Heart right ventricle (tissue), 16 donors: ENCODE data around the gene YWHAB. TPM values are rescaled to one million over a fixed set of nuclear protein-coding genes. Genes with fewer than 3 reads are reported as not detected.

Source experiments
- ATAC-seq, 8 donors: fragments of 200-7000 bp; cut with Tn5 transposase; one replicate each; pipeline ENCODE4 v1.9.1; 2020; ENCODE audit warnings: mild to moderate bottlenecking in 8 of 8, moderate library complexity in 8 of 8, moderate number of reproducible peaks in 1 of 8
- DNase-seq, 2 donors: peaks; one replicate each; pipeline ENCODE4 v3.0.0-alpha.2; 2020
- H3K27ac ChIP-seq, 10 donors: fragments of 200-600 bp; sonication (generic) in 2 of 10; one replicate each; pipeline versions ENCODE4 v1.5.0 to v1.8.0; 2020 to 2022; ENCODE audit warnings: mild to moderate bottlenecking in 3 of 10
- H3K27me3 ChIP-seq, 7 donors: fragments of 200-600 bp; one replicate each; pipeline ENCODE4 v1.8.0; 2021 to 2022; ENCODE audit warnings: mild to moderate bottlenecking in 2 of 7
- H3K36me3 ChIP-seq, 9 donors: fragments of 200-600 bp; sonication (generic) in 1 of 9; one replicate each; pipeline versions ENCODE4 v1.5.0 to v1.8.0; 2020 to 2022; ENCODE audit warnings: mild to moderate bottlenecking in 2 of 9
- H3K4me1 ChIP-seq, 9 donors: fragments of 200-600 bp; sonication (generic) in 1 of 9; one replicate each; pipeline versions ENCODE4 v1.5.0 to v1.8.0; 2020 to 2022; ENCODE audit warnings: mild to moderate bottlenecking in 4 of 9
- H3K4me3 ChIP-seq, 10 donors: fragments of 200-600 bp; sonication (generic) in 2 of 10; one replicate each; pipeline versions ENCODE4 v1.5.0 to v1.8.0; 2020 to 2022; ENCODE audit warnings: mild to moderate bottlenecking in 7 of 10, moderate library complexity in 2 of 10
- H3K9me3 ChIP-seq, 11 donors: fragments of 200-600 bp in 10 of 11; sonication (generic) in 2 of 11; one replicate each; pipeline versions ENCODE4 v1.5.0 to v1.8.0; 2013 to 2022; ENCODE audit warnings: mild to moderate bottlenecking in 2 of 11, control low read depth in 1 of 11, moderate library complexity in 1 of 11
- CTCF ChIP-seq, 9 donors: fragments of 200-600 bp; sonication (generic) in 2 of 9; IDR thresholded peaks; one replicate each; pipeline versions ENCODE4 v1.5.0 to v1.8.0; 2021 to 2022; ENCODE audit warnings: antibody characterized with exemption in 9 of 9, mild to moderate bottlenecking in 5 of 9, moderate library complexity in 1 of 9
- WGBS, 2 donors: extraction: QIAGEN DNeasy Blood & Tissue Kit; methylation state at CpG; one replicate each; pipeline ENCODE4 v1.1.7; 2013; ENCODE audit warnings: inconsistent platforms in 1 of 2; 5-methylcytosine and 5-hydroxymethylcytosine counted together
- intact Hi-C, 10 donors: fragments of 100-400 bp; cut with DNase I; formaldehyde crosslinking; loops; one replicate each; pipeline versions ENCODE4 v1.11.1 to v1.14.2; 2022
- polyA plus RNA-seq, 2 donors: library from polyadenylated mRNA; stranded (reverse); fragments of 200-250 nt; gene quantifications; one replicate each; pipeline ENCODE4 v1.2.3, GENCODE V29; 2013
- total RNA-seq, 10 donors: library from RNA; stranded (reverse); fragmentation: NEBNext Ultra II Directional in 3 of 10; extraction: Animal tissue kit (Norgen Biotek cat#: 25700) in 3 of 10; gene quantifications; one replicate each; pipeline versions ENCODE4 v1.2.1 to v1.2.4, GENCODE V29; 2021 to 2023
- donor health status: Arrhythmogenic right ventricular cardiomyopathy.
- donor health status: ischemic (EF 13 %, LVEDD 7.1; RV severe dilation, severe dysfunction).
- donor health status: healthy with polysubstance abuse.
- donor health status: DM: no; HTN: yes; CAD: no.
- donor health status: DM: no; HTN: no; CAD: no.
- donor health status: ischemic (EF 25% LVEDD 6.9; RV normal size, moderate dysfunction).
- donor health status: ischemic (EF 25% LVEDD 5.7; RV mildly dilated, moderate dysfunction).
- donor health status: healthy.
- donor health status: DM: yes; HTN: yes; CAD: no.
- donor health status: Ischemic cardiomyopathy.
- donor health status: ischemic (EF 35%, LVEDD 5.7; RV mildly dilated, moderate dysfunction).
- donor health status: nonischemic (EF 11% LVEDD 7.7; RV severe dilation, severe dysfunction).
- donor health status: DM: yes; HTN: yes; CAD: no.
- donor health status: PGD.
- donor health status: ischemic (EF 29% LVEDD 5.4; RV normal size, mild dysfunction).
- donor health status: nonischemic (EF 23%, LVEDD 6.1; RV moderate dilation, normal function).

YWHAB gene
- total and polyA plus RNA-seq, 12 donors, result 37.9 to 130 (median 114) TPM

GRCh38 chr20:44884907-44885391 lies 556 bp upstream of the YWHAB start:
- Histone ChIP-seq H3K4me3 (peak overlapping the region; percentile 60 to 99 (median 96)), H3K27me3 (no peaks in the 10 kb centered on the region), H3K4me1 (peaks cover 4 to 47% (median 43%) of the 10 kb centered on the region in 9 donors), H3K9me3 (no peaks in the 10 kb centered on the region), H3K27ac (peak overlapping the region in 9 of 10 donors; percentile 97 to 99 (median 99)), H3K36me3 (peaks cover 0 to 16% (median 0%) of the 10 kb centered on the region in 9 donors)
- WGBS, 2 donors, result 6% methylated on average over 14 of the region's 14 CpGs
- intact Hi-C loops, result loop anchor here in 6 of 10 donors (5.0 to 10.0 kb wide), 3 partner anchors 77 to 82 kb away; partner anchors contain the start of genes STK4 (in 5 of the 6) and TOMM34 (in 2 of the 6)
- TF ChIP-seq CTCF (IDR thresholded peaks at IDR 0.05), result no peak
- DNase-seq, result no peak
- peak in 5 of 8 donors; percentile 1 to 25 (median 5) for ATAC-seq

- intact Hi-C loops, result loop anchor here in 6 of 10 donors (5.0 to 10.0 kb wide), 3 partner anchors 76 to 81 kb away; partner anchors contain the start of genes STK4 (in 5 of the 6) and TOMM34 (in 2 of the 6)
- Histone ChIP-seq H3K36me3 (peaks cover 0 to 27% (median 0%) of the 10 kb centered on the region in 9 donors), H3K27me3 (no peaks in the 10 kb centered on the region), H3K4me1 (peaks cover 4 to 60% (median 56%) of the 10 kb centered on the region in 9 donors), H3K4me3 (peak overlapping the region; percentile 60 to 99 (median 96)), H3K9me3 (no peaks in the 10 kb centered on the region), H3K27ac (peak overlapping the region in 9 of 10 donors; percentile 97 to 99 (median 99))
- 0 to 1% methylated on average over 8 of the region's 8 CpGs for WGBS, 2 donors
- no peak for TF ChIP-seq CTCF (IDR thresholded peaks at IDR 0.05)
- no peak for ATAC-seq
- no peak for DNase-seq
Observed at GRCh38 chr20:44886266-44886651, 754 bp downstream of the YWHAB start.

- Histone ChIP-seq H3K4me3 (peak overlapping the region; percentile 60 to 99 (median 96)), H3K4me1 (peaks cover 4 to 66% (median 61%) of the 10 kb centered on the region in 9 donors), H3K36me3 (peaks cover 0 to 32% (median 0%) of the 10 kb centered on the region in 9 donors), H3K9me3 (no peaks in the 10 kb centered on the region), H3K27me3 (no peaks in the 10 kb centered on the region), H3K27ac (peak overlapping the region in 7 of 10 donors; percentile 97 to 99 (median 99))
- intact Hi-C loops, result loop anchor here in 6 of 10 donors (5.0 to 10.0 kb wide), 3 partner anchors 75 to 80 kb away; partner anchors contain the start of genes STK4 (in 5 of the 6) and TOMM34 (in 2 of the 6)
- DNase-seq (no peak), ATAC-seq (no peak)
- WGBS, 2 donors, result 4 to 8% methylated on average over 2 of the region's 2 CpGs
- no peak for TF ChIP-seq CTCF (IDR thresholded peaks at IDR 0.05)
Observed at GRCh38 chr20:44886828-44887227, 1.3 kb downstream of the YWHAB start.

- Histone ChIP-seq H3K9me3 (no peaks in the 10 kb centered on the region), H3K4me3 (peak overlapping the region in 7 of 10 donors; percentile 93 to 99 (median 98)), H3K27me3 (no peaks in the 10 kb centered on the region), H3K27ac (peak overlapping the region in 3 of 10 donors; percentile 9 to 99 (median 26)), H3K4me1 (peaks cover 4 to 72% (median 65%) of the 10 kb centered on the region in 9 donors), H3K36me3 (peaks cover 0 to 39% (median 0%) of the 10 kb centered on the region in 9 donors)
- TF ChIP-seq CTCF (IDR thresholded peaks at IDR 0.05), result no peak
- intact Hi-C loops, result loop anchor here in 6 of 10 donors (5.0 to 10.0 kb wide), 3 partner anchors 75 to 80 kb away; partner anchors contain the start of genes STK4 (in 5 of the 6) and TOMM34 (in 2 of the 6)
- ATAC-seq (no peak), DNase-seq (no peak)
- 43 to 62% methylated on average over 4 of the region's 4 CpGs for WGBS, 2 donors
Observed at GRCh38 chr20:44887466-44887865, 2.0 kb downstream of the YWHAB start.
